Osteocyte (in vitro differentiated cells): ENCODE data around the gene ANO7. TPM values are rescaled to one million over a fixed set of nuclear protein-coding genes. Genes with fewer than 3 reads are reported as not detected.

ENCODE experiments used
- DNase-seq: peaks from one replicate; pipeline ENCODE4 v3.0.0; 2021; ENCODE audit warnings: mixed read lengths; ENCODE audit not compliant: unreplicated experiment; ENCODE audit errors: extremely low spot score
- H3K27ac Mint-ChIP-seq: one replicate; pipeline ENCODE4 v1.8.0; 2021; ENCODE audit warnings: mild to moderate bottlenecking, mixed read lengths; ENCODE audit not compliant: unreplicated experiment
- H3K27me3 Mint-ChIP-seq: one replicate; pipeline ENCODE4 v1.8.0; 2021; ENCODE audit warnings: mixed read lengths; ENCODE audit not compliant: unreplicated experiment
- H3K36me3 Mint-ChIP-seq: one replicate; pipeline ENCODE4 v1.8.0; 2021; ENCODE audit warnings: mixed read lengths; ENCODE audit not compliant: unreplicated experiment
- H3K4me1 Mint-ChIP-seq: one replicate; pipeline ENCODE4 v1.8.0; 2021; ENCODE audit warnings: mixed read lengths; ENCODE audit not compliant: unreplicated experiment
- H3K4me3 Mint-ChIP-seq: one replicate; pipeline ENCODE4 v1.8.0; 2021; ENCODE audit warnings: mild to moderate bottlenecking, moderate library complexity, mixed read lengths; ENCODE audit not compliant: unreplicated experiment
- H3K9me3 Mint-ChIP-seq: one replicate; pipeline ENCODE4 v1.8.0; 2021; ENCODE audit warnings: mixed read lengths; ENCODE audit not compliant: unreplicated experiment
- total RNA-seq: library from RNA; stranded (reverse); gene quantifications from 2 replicates; pipeline ENCODE4 v1.2.1, GENCODE V29; 2021
- TF ChIP-seq, protein P1 (sequence below): fragments of 200-600 bp; sonication (generic); IDR thresholded peaks from 2 replicates; pipeline ENCODE4 v1.5.0; 2021; ENCODE audit warnings: antibody characterized with exemption, mild to moderate bottlenecking, moderate library complexity

ANO7 gene
- total RNA-seq, 1 donor from 2014 or later: 1.3 TPM

DNA sequence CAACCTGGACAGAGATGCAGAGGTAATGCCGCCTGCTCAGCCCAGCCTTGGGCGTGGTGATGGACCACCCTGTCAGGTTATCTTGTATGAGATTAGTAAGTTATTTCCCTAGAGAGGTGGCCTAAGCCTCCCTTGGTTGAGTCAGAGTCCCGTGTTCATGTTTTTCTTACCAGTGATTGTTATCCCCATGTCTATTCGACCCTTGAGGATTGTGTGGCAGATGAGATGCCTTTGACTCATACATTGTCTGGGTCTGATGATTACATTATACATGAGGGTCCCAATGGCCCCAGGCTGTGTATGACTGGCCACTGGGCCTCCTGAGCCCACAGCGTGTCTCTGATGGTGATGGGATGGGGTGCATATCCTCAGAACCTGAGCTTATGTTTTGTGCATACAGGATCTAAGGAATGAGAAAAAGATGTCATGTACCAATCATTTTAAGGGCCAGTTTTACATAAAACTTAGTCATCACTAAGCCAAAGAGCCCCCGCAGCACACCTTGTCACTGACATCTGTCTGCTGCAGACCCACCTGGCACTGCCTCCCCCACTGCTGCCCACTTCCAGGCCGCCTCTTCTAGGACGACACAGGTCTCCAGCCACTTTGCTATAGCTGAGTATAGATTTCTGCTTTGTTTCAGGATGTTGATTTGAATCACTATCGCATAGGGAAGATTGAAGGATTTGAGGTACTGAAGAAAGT lies 30.5 kb upstream of the ANO7 start:
- no peak overlapping the region for H3K27ac Mint-ChIP-seq
- DNase-seq: no peak
- TF ChIP-seq, protein P1, sequence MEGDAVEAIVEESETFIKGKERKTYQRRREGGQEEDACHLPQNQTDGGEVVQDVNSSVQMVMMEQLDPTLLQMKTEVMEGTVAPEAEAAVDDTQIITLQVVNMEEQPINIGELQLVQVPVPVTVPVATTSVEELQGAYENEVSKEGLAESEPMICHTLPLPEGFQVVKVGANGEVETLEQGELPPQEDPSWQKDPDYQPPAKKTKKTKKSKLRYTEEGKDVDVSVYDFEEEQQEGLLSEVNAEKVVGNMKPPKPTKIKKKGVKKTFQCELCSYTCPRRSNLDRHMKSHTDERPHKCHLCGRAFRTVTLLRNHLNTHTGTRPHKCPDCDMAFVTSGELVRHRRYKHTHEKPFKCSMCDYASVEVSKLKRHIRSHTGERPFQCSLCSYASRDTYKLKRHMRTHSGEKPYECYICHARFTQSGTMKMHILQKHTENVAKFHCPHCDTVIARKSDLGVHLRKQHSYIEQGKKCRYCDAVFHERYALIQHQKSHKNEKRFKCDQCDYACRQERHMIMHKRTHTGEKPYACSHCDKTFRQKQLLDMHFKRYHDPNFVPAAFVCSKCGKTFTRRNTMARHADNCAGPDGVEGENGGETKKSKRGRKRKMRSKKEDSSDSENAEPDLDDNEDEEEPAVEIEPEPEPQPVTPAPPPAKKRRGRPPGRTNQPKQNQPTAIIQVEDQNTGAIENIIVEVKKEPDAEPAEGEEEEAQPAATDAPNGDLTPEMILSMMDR: no peak
- H3K4me1 Mint-ChIP-seq: peaks cover 9% of the 10 kb centered on the region
- H3K27me3 Mint-ChIP-seq: no peaks in the 10 kb centered on the region
- no peaks in the 10 kb centered on the region for H3K9me3 Mint-ChIP-seq
- no peak overlapping the region for H3K4me3 Mint-ChIP-seq
- H3K36me3 Mint-ChIP-seq: peaks cover 15% of the 10 kb centered on the region

DNA sequence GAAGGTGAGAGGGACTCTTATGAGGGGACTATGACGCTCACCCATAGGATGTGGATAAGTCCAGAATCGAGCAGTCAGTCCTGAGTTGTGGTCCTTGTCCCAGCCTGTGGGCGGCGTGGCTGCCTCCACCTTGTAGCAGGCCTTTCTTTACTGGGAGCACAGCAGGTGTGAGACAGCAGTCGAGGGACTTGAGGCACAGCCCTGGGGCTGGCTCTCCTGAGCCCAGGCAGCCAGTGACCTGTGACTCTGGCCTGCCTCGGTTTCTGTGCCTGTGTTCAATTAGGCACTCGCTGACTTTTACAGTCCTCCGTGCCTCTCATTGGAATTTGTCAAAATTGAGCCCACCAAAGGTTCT lies 30.0 kb upstream of the ANO7 start:
- no peak for DNase-seq
- no peaks in the 10 kb centered on the region for H3K27me3 Mint-ChIP-seq

DNA sequence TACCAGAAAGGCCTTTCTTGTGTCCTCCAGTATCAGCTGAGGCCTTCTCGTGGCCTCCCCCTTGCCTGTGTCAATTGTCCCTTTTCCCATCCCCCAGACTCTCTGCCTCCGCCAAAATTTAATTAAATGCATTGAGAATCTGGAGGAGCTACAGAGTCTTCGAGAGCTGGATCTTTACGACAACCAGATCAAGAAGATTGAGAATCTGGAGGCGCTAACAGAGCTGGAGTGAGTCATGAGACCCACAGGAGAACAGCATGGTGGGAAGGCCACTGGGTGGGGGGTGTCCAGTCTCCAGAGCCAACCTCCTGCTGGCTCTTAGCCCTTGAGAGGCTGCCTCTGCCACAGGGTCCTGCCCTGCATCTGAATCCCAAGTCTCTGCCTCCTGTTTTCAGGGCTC lies 29.4 kb upstream of the ANO7 start:
- DNase-seq: no peak
- Mint-ChIP-seq H3K36me3 (peaks cover 17% of the 10 kb centered on the region), H3K4me3 (no peak overlapping the region), H3K9me3 (no peaks in the 10 kb centered on the region), H3K27ac (no peak overlapping the region), H3K4me1 (peaks cover 9% of the 10 kb centered on the region), H3K27me3 (no peaks in the 10 kb centered on the region)
- TF ChIP-seq, protein P1: no peak

More for the DNA sequence above, 30.0 kb upstream of the ANO7 start:
- Mint-ChIP-seq H3K4me3 (no peak overlapping the region), H3K9me3 (no peaks in the 10 kb centered on the region), H3K4me1 (peaks cover 9% of the 10 kb centered on the region), H3K27ac (no peak overlapping the region), H3K36me3 (peaks cover 13% of the 10 kb centered on the region)
- TF ChIP-seq, protein P1: no peak

DNA sequence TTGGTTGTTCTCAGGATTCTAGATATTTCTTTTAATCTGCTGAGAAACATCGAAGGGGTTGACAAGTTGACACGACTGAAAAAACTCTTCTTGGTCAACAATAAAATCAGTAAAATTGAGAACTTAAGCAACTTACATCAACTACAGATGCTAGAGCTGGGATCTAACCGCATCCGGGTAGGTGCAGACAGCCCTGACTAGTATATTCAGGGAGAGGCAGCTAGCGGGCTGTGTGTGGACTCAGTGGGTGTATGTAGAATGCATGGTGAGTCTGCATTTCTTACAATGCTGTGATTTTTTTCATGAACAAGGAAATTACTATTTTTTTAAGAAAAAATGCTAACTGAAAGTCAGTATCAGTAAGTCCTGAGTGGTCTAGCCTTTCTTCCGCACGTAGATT lies 28.2 kb upstream of the ANO7 start:
- no peak overlapping the region for H3K27ac Mint-ChIP-seq
- no peak overlapping the region for H3K4me3 Mint-ChIP-seq
- H3K4me1 Mint-ChIP-seq: peaks cover 9% of the 10 kb centered on the region
- DNase-seq: no peak
- no peaks in the 10 kb centered on the region for H3K9me3 Mint-ChIP-seq
- TF ChIP-seq, protein P1: no peak
- H3K27me3 Mint-ChIP-seq: no peaks in the 10 kb centered on the region
- peaks cover 18% of the 10 kb centered on the region for H3K36me3 Mint-ChIP-seq

DNA sequence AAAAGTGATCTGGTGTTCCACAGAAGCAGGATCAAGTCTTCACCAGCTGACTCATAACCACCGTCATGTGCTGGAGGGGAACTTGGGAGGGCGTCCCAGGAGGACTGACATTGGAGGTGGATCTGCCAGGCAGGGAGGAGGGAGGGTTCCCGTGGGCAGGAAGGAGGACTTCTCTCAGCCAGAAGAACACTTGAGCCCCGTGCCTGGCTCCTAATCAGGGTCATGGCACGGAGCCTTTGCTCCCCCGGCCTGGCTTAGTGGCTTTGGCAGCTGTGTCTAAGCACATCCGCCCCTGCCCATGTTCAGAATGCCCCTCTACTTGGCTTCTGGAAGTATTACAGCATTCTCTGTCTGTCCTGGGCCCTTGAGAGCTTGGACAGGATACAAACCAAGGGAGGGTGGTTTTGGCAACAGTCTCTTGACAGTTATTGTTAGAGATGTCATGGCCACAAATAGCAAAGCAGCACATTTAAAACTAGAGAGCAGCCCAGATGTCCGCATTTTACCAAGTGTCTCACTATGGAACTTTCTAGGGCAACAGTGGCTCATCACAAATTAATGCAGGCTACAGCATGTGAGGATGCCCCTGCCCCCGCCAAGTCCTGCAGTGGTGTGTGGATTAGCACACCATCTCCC lies 26.7 kb upstream of the ANO7 start:
- Mint-ChIP-seq H3K4me1 (peaks cover 9% of the 10 kb centered on the region), H3K27me3 (no peaks in the 10 kb centered on the region), H3K36me3 (peaks cover 25% of the 10 kb centered on the region), H3K4me3 (no peak overlapping the region), H3K9me3 (no peaks in the 10 kb centered on the region), H3K27ac (peak overlapping the region; percentile 41)
- DNase-seq: no peak
- TF ChIP-seq, protein P1: no peak
